ENCODE results near the gene CCDC12. TPM values are rescaled to one million over a fixed set of nuclear protein-coding genes. Genes with fewer than 3 reads are reported as not detected.

The CCDC12 gene
- total RNA-seq, 4 donors from 2014 or later, result 4.1 to 92.0 (median 41.2) TPM

- Histone ChIP-seq H3K9me3 (no peaks in the 10 kb centered on the region), H3K4me1 (no peaks in the 10 kb centered on the region), H3K27me3 (no peaks in the 10 kb centered on the region), H3K27ac (no peak overlapping the region), H3K4me3 (no peak overlapping the region), H3K36me3 (no peaks in the 10 kb centered on the region)
- no peak for DNase-seq
- TF ChIP-seq POLR2A (IDR thresholded peaks at IDR 0.05), result no peak
- no peak for TF ChIP-seq CTCF (IDR thresholded peaks at IDR 0.05)
- intact Hi-C loops (cut with DNase I; ENCODE audit: low total_unique reads), result no loop called here
Observed at GRCh38 chr3:47001731-47002170, 25.2 kb upstream of the CCDC12 start.

GRCh38 chr3:47000922-47001730 is 24.6 kb upstream of the CCDC12 start:
- Histone ChIP-seq H3K27ac (no peak overlapping the region), H3K27me3 (no peaks in the 10 kb centered on the region), H3K4me1 (no peaks in the 10 kb centered on the region), H3K9me3 (no peaks in the 10 kb centered on the region), H3K36me3 (no peaks in the 10 kb centered on the region), H3K4me3 (no peak overlapping the region)
- intact Hi-C loops (cut with DNase I; ENCODE audit: low total_unique reads), result no loop called here
- DNase-seq, result no peak
- TF ChIP-seq CTCF (IDR thresholded peaks at IDR 0.05), result no peak
- TF ChIP-seq POLR2A (IDR thresholded peaks at IDR 0.05), result no peak

- Histone ChIP-seq H3K4me3 (no peak overlapping the region), H3K27ac (no peak overlapping the region), H3K4me1 (no peaks in the 10 kb centered on the region), H3K36me3 (no peaks in the 10 kb centered on the region), H3K27me3 (no peaks in the 10 kb centered on the region), H3K9me3 (no peaks in the 10 kb centered on the region)
- TF ChIP-seq POLR2A (IDR thresholded peaks at IDR 0.05) (no peak), CTCF (IDR thresholded peaks at IDR 0.05) (no peak)
- intact Hi-C loops (cut with DNase I; ENCODE audit: low total_unique reads), result no loop called here
- DNase-seq, result no peak
Observed at GRCh38 chr3:47000198-47000815, 23.8 kb upstream of the CCDC12 start.

GRCh38 chr3:46999516-47000197 is 23.1 kb upstream of the CCDC12 start:
- H3K4me3 ChIP-seq, result no peak overlapping the region
- H3K27ac ChIP-seq, result no peak overlapping the region
- TF ChIP-seq CTCF (IDR thresholded peaks at IDR 0.05), result no peak
- TF ChIP-seq POLR2A (IDR thresholded peaks at IDR 0.05), result no peak
- no peaks in the 10 kb centered on the region for H3K9me3 ChIP-seq
- H3K27me3 ChIP-seq, result no peaks in the 10 kb centered on the region
- H3K36me3 ChIP-seq, result no peaks in the 10 kb centered on the region
- DNase-seq, result no peak
- H3K4me1 ChIP-seq, result no peaks in the 10 kb centered on the region
- intact Hi-C loops (cut with DNase I; ENCODE audit: low total_unique reads), result no loop called here

Data from uterus (tissue), 4 donors.